Brain microvascular endothelial cell (primary cell): Measurements from ENCODE around the gene CREB1.

Experiments used
- DNase-seq: peaks from one replicate; pipeline ENCODE4 v3.0.0-alpha.2; 2020
- H3K27ac ChIP-seq: fragments of 250-450 bp; sonication (Bioruptor Pico); 2 replicates; pipeline ENCODE4 v1.5.1; 2020; ENCODE audit warnings: mild to moderate bottlenecking, moderate library complexity
- H3K27me3 ChIP-seq: fragments of 250-450 bp; sonication (Bioruptor Pico); replicated peaks from 2 replicates; pipeline ENCODE4 v1.5.1; 2020; ENCODE audit warnings: mild to moderate bottlenecking
- H3K36me3 ChIP-seq: fragments of 250-450 bp; sonication (Bioruptor Pico); replicated peaks from 2 replicates; pipeline ENCODE4 v1.5.1; 2020; ENCODE audit warnings: mild to moderate bottlenecking
- H3K4me3 ChIP-seq: 2 replicates; pipeline ENCODE4 v1.5.1; 2011; ENCODE audit warnings: low read depth, mild to moderate bottlenecking, control low read depth, low read length, moderate library complexity
- in situ Hi-C: cut with HindIII; loops from 2 replicates; pipeline ENCODE4 v1.10.0; 2017; ENCODE audit warnings: low sequenced_read_pairs, low pct_ligation_motif_present
- TF ChIP-seq, protein P1 (sequence below): IDR thresholded peaks from 2 replicates; pipeline ENCODE4 v1.5.1; 2011; ENCODE audit warnings: low read depth, mild to moderate bottlenecking, moderate library complexity, low read length, control low read depth, inconsistent platforms; ENCODE audit errors: missing control alignments

Gene CREB1

GRCh38 chr2:207505171-207505570 lies 24.6 kb upstream of the CREB1 start:
- TF ChIP-seq, protein P1, sequence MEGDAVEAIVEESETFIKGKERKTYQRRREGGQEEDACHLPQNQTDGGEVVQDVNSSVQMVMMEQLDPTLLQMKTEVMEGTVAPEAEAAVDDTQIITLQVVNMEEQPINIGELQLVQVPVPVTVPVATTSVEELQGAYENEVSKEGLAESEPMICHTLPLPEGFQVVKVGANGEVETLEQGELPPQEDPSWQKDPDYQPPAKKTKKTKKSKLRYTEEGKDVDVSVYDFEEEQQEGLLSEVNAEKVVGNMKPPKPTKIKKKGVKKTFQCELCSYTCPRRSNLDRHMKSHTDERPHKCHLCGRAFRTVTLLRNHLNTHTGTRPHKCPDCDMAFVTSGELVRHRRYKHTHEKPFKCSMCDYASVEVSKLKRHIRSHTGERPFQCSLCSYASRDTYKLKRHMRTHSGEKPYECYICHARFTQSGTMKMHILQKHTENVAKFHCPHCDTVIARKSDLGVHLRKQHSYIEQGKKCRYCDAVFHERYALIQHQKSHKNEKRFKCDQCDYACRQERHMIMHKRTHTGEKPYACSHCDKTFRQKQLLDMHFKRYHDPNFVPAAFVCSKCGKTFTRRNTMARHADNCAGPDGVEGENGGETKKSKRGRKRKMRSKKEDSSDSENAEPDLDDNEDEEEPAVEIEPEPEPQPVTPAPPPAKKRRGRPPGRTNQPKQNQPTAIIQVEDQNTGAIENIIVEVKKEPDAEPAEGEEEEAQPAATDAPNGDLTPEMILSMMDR: no peak
- no peak overlapping the region for H3K4me3 ChIP-seq
- no peaks in the 10 kb centered on the region for H3K27me3 ChIP-seq
- in situ Hi-C loops: no loop called here
- peak overlapping the region; percentile 44 for H3K27ac ChIP-seq
- no peak for DNase-seq
- no peaks in the 10 kb centered on the region for H3K36me3 ChIP-seq

GRCh38 chr2:207505728-207506127 lies 24.0 kb upstream of the CREB1 start:
- Histone ChIP-seq H3K27ac (peak overlapping the region; percentile 44), H3K36me3 (no peaks in the 10 kb centered on the region), H3K4me3 (no peak overlapping the region), H3K27me3 (no peaks in the 10 kb centered on the region)
- DNase-seq: peak; percentile 55
- TF ChIP-seq, protein P1: no peak
- in situ Hi-C loops: no loop called here

DNA sequence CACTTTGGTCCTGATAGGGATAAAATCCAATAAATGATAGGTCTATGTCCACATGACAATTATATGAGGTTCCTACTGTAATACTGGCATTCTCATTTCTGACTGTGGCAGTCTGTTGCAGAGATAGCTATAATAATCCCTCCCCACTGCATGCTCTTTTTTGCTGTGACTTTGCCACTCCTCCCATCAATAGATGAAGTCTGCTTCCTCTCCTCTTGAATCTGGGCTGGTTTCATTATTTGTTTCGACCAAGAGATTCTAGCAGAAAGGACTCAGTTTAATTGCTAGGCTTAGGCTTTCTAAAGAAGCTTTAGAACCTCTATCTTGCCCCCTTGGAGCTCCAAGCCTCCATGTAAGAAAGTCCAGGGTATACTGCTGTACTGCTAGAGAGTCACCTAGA lies 23.3 kb upstream of the CREB1 start:
- Histone ChIP-seq H3K27me3 (no peaks in the 10 kb centered on the region), H3K36me3 (no peaks in the 10 kb centered on the region), H3K27ac (peak overlapping the region; percentile 44), H3K4me3 (no peak overlapping the region)
- in situ Hi-C loops: no loop called here
- TF ChIP-seq, protein P1: no peak
- DNase-seq: no peak

DNA sequence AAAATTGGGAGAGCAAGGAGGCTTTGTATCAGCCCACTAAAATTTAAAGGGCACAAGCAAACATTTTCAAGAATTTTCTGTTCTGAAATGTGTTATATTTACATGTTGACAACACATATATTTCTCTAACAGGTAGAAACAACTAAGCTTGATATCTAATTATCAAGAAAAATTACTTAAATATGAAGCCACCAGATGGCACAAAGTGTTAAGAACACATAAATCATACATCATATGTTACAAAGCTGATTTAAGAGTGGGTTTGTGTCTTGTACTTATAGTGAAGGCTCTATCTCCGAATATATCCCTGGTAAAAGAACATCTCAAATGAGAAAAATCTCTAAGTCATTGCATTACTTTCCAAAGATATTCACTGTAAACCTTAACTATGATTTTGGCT lies 19.6 kb upstream of the CREB1 start:
- in situ Hi-C loops: no loop called here
- Histone ChIP-seq H3K27me3 (no peaks in the 10 kb centered on the region), H3K4me3 (no peak overlapping the region)

DNA sequence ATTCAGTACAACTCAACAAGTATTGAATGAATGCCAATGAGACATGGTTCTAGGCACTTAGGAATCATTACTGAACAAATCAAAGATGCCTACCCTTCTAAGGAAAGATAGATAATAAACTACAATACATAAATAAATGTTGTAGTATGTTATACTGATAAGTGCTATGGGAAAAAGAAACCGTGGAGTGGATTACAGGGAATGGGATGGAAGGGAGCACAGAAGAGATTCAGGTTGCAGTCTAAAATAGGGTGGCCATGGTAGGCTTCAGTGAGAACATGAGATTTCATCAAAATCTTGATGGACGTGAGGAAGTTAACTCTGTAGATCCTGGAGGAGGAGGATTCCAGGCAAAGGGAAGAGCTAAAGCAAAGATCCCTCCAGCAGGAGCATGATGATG lies 17.9 kb upstream of the CREB1 start:
- in situ Hi-C loops: no loop called here
- H3K27me3 ChIP-seq: no peaks in the 10 kb centered on the region
- H3K4me3 ChIP-seq: no peak overlapping the region
- no peaks in the 10 kb centered on the region for H3K36me3 ChIP-seq
- TF ChIP-seq, protein P1: no peak
- no peak overlapping the region for H3K27ac ChIP-seq
- DNase-seq: no peak

More for the DNA sequence above, 19.6 kb upstream of the CREB1 start:
- DNase-seq: no peak
- TF ChIP-seq, protein P1: no peak
- Histone ChIP-seq H3K27ac (no peak overlapping the region), H3K36me3 (no peaks in the 10 kb centered on the region)

DNA sequence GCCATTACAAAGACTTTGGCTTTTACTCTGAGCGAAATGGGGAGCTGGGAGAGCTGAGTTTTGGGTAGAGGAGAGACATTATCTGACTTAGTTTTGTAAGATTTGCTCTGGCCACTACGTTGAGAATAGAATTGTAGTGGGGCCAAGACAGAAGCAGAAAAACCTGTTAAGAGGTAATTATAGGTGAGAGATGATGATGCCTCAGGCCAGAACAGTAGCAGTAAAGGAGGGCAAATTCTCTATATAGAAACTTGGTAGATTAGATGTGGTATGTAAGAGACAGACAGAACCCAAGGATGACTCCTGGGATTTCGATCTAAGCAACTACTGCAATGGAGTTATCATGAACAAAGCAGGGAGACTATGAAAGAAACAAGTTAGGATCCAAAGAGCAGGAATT lies 17.4 kb upstream of the CREB1 start:
- in situ Hi-C loops: no loop called here
- Histone ChIP-seq H3K27ac (no peak overlapping the region), H3K4me3 (no peak overlapping the region), H3K36me3 (no peaks in the 10 kb centered on the region), H3K27me3 (no peaks in the 10 kb centered on the region)
- no peak for DNase-seq
- TF ChIP-seq, protein P1: no peak
